IMR-90 (cell line): Measurements from ENCODE around the gene TCF7L1. TPM values are rescaled to one million over a fixed set of nuclear protein-coding genes. Genes with fewer than 3 reads are reported as not detected.

ENCODE experiments used
- ATAC-seq: fragments of 200-7000 bp; cut with Tn5 transposase; 2 replicates; pipeline ENCODE4 v1.9.1; 2020; ENCODE audit warnings: low read depth, mild to moderate bottlenecking, moderate library complexity
- BruUV-seq: library from RNA; stranded (reverse); fragments of 400-500 nt; replicated peaks from 2 replicates; lab custom pipeline; 2021; lab: Mats Ljungman, UMichigan
- CTCF ChIA-PET: fragments of 300-600 bp; formaldehyde crosslinking; extraction: SDS; loops from one replicate; lab custom pipeline; 2021; ENCODE audit warnings: antibody characterized with exemption; lab: Yijun Ruan, JAX
- POLR2A ChIA-PET: fragments of 300-600 bp; sonication (Branson Sonifier 250); formaldehyde crosslinking; loops from one replicate; lab custom pipeline; 2022; ENCODE audit warnings: antibody characterized with exemption; ENCODE audit not compliant: unreplicated experiment; lab: Charles Lee
- DNase-seq: peaks from one replicate; pipeline ENCODE4 v3.0.0; 2013
- H2AFZ ChIP-seq: replicated peaks from 2 replicates; pipeline ENCODE3; 2013; ENCODE audit warnings: low read length, mild to moderate bottlenecking; ENCODE audit not compliant: poor library complexity
- H2AK5ac ChIP-seq: 2 replicates; pipeline ENCODE4 v1.6.1; 2013; ENCODE audit warnings: low read depth, low read length, inconsistent platforms
- H2AK9ac ChIP-seq: replicated peaks from 2 replicates; pipeline ENCODE3; 2013; ENCODE audit warnings: mild to moderate bottlenecking, low read depth, low read length, moderate library complexity; ENCODE audit not compliant: poor library complexity
- H2BK120ac ChIP-seq: 2 replicates; pipeline ENCODE4 v1.6.1; 2013; ENCODE audit warnings: low read depth, low read length, inconsistent platforms
- H2BK15ac ChIP-seq: 3 replicates; pipeline ENCODE4 v1.6.1; 2013; ENCODE audit warnings: low read depth, low read length, inconsistent platforms
- H2BK20ac ChIP-seq: 2 replicates; pipeline ENCODE4 v1.6.1; 2013; ENCODE audit warnings: low read depth, mild to moderate bottlenecking, inconsistent platforms, low read length, moderate library complexity
- H2BK5ac ChIP-seq: 2 replicates; pipeline ENCODE4 v1.6.1; 2013; ENCODE audit warnings: mild to moderate bottlenecking, low read depth, low read length, inconsistent platforms; ENCODE audit not compliant: poor library complexity, severe bottlenecking
- H3K14ac ChIP-seq: replicated peaks from 2 replicates; pipeline ENCODE4 v1.6.1; 2013; ENCODE audit warnings: low read depth, low read length, inconsistent platforms
- H3K18ac ChIP-seq: 2 replicates; pipeline ENCODE4 v1.6.1; 2013; ENCODE audit warnings: low read depth, low read length, control low read depth
- H3K23ac ChIP-seq: 2 replicates; pipeline ENCODE4 v1.6.1; 2013; ENCODE audit warnings: low read depth, low read length, inconsistent platforms
- H3K27ac ChIP-seq: 2 replicates; pipeline ENCODE4 v1.5.1; 2013; ENCODE audit warnings: mild to moderate bottlenecking, control low read depth, low read length; ENCODE audit not compliant: insufficient read depth
- H3K27me3 ChIP-seq: 2 replicates; pipeline ENCODE4 v1.6.1; 2013; ENCODE audit warnings: low read length; ENCODE audit not compliant: control insufficient read depth, insufficient read depth
- H3K36me3 ChIP-seq: 2 replicates; pipeline ENCODE4 v1.6.1; 2013; ENCODE audit warnings: low read length, mixed read lengths; ENCODE audit not compliant: control insufficient read depth, insufficient read depth
- H3K4ac ChIP-seq: 2 replicates; pipeline ENCODE4 v1.6.1; 2013; ENCODE audit warnings: low read depth, low read length, inconsistent platforms
- H3K4me1 ChIP-seq: 2 replicates; pipeline ENCODE4 v1.6.1; 2013; ENCODE audit warnings: low read length, mixed read lengths; ENCODE audit not compliant: control insufficient read depth, insufficient read depth
- H3K4me2 ChIP-seq: 2 replicates; pipeline ENCODE4 v1.6.1; 2013; ENCODE audit warnings: low read depth, mild to moderate bottlenecking, control low read depth, low read length, moderate library complexity
- H3K4me3 ChIP-seq: 2 replicates; pipeline ENCODE4 v1.5.1; 2013; ENCODE audit warnings: low read depth, mild to moderate bottlenecking, control low read depth, low read length, moderate library complexity; ENCODE audit not compliant: insufficient read depth
- H3K56ac ChIP-seq: 2 replicates; pipeline ENCODE4 v1.6.1; 2013; ENCODE audit warnings: low read length, inconsistent platforms; ENCODE audit not compliant: insufficient read depth; ENCODE audit errors: extremely low read depth
- H3K79me1 ChIP-seq, 2 experiments: 2 replicates each; pipeline ENCODE4 v1.6.1; 2013; ENCODE audit warnings: low read length in 2 of 2, inconsistent platforms in 1 of 2, low read depth in 1 of 2
- H3K9ac ChIP-seq: 2 replicates; pipeline ENCODE4 v1.6.1; 2013; ENCODE audit warnings: low read depth, low read length, control low read depth
- H3K9me1 ChIP-seq: 2 replicates; pipeline ENCODE4 v1.6.1; 2013; ENCODE audit warnings: low read length, inconsistent platforms; ENCODE audit not compliant: insufficient read depth
- H3K9me3 ChIP-seq: 2 replicates; pipeline ENCODE4 v1.6.1; 2013; ENCODE audit warnings: low read length; ENCODE audit not compliant: control insufficient read depth, insufficient read depth
- H4K20me1 ChIP-seq: 2 replicates; pipeline ENCODE4 v1.6.1; 2013; ENCODE audit warnings: low read length, inconsistent platforms; ENCODE audit not compliant: insufficient read depth
- H4K5ac ChIP-seq: 2 replicates; pipeline ENCODE4 v1.6.1; 2013; ENCODE audit warnings: mild to moderate bottlenecking, low read depth, low read length, control low read depth
- H4K8ac ChIP-seq, 2 experiments: 2 replicates each; pipeline ENCODE4 v1.6.1; 2013; ENCODE audit warnings: low read depth in 2 of 2, low read length in 2 of 2, control low read depth in 1 of 2, inconsistent platforms in 1 of 2
- H4K91ac ChIP-seq: 2 replicates; pipeline ENCODE4 v1.6.1; 2013; ENCODE audit warnings: low read depth, low read length, inconsistent platforms; ENCODE audit not compliant: insufficient read depth
- CEBPB ChIP-seq: IDR thresholded peaks from 2 replicates; pipeline ENCODE4 v1.6.1; 2012; ENCODE audit warnings: low read depth, low read length, improper control_type of control experiment
- FOS ChIP-seq: fragments of 150-350 bp; IDR thresholded peaks from 2 replicates; pipeline ENCODE4 v1.6.1; 2016; ENCODE audit warnings: low read depth, low read length
- MAZ ChIP-seq: IDR thresholded peaks from 2 replicates; pipeline ENCODE4 v1.6.1; 2012; ENCODE audit warnings: low read depth, mild to moderate bottlenecking, low read length, improper control_type of control experiment, moderate library complexity, borderline replicate concordance
- MXI1 ChIP-seq: IDR thresholded peaks from 2 replicates; pipeline ENCODE4 v1.6.1; 2012; ENCODE audit warnings: low read depth, mild to moderate bottlenecking, low read length, moderate library complexity, borderline replicate concordance
- NFE2L2 ChIP-seq: fragments of 150-350 bp; IDR thresholded peaks from 2 replicates; pipeline ENCODE4 v1.6.1; 2016; ENCODE audit warnings: low read depth, mild to moderate bottlenecking, low read length
- RCOR1 ChIP-seq: IDR thresholded peaks from 2 replicates; pipeline ENCODE4 v1.6.1; 2012; ENCODE audit warnings: mild to moderate bottlenecking, low read length, improper control_type of control experiment; ENCODE audit not compliant: insufficient replicate concordance
- WGBS, 2 experiments: methylation state at CpG; one replicate each; pipeline versions ENCODE4 v1.1.5 to v1.1.7; 2013; ENCODE audit warnings: missing lambda C conversion rate in 2 of 2; ENCODE audit not compliant: insufficient read length in 1 of 2; ENCODE audit errors: extremely low coverage in 2 of 2; 5-methylcytosine and 5-hydroxymethylcytosine counted together
- dilution Hi-C: fragments of 300-500 bp; cut with HindIII; formaldehyde crosslinking; loops from one replicate; pipeline ENCODE4 v1.14.3; 2018; ENCODE audit warnings: low sequenced_read_pairs; ENCODE audit not compliant: unreplicated experiment
- in situ Hi-C: fragments of 300-500 bp; cut with MboI; formaldehyde crosslinking; loops from 3 replicates; pipeline ENCODE4 v1.14.3; 2019; ENCODE audit warnings: low sequenced_read_pairs, inconsistent platforms, mixed read lengths
- intact Hi-C: fragments of 100-400 bp; cut with micrococcal nuclease; formaldehyde crosslinking; loops from 2 replicates; pipeline ENCODE4 v1.10.0; 2022
- polyA plus RNA-seq, 3 experiments: library from polyadenylated mRNA; depleted of rRNA; stranded (reverse); fragments of >200 nt; gene quantifications; 2 replicates each; pipeline ENCODE4 v1.2.3, GENCODE V29; 2012; ENCODE audit warnings: low replicate concordance in 1 of 3
- total RNA-seq: library from RNA; depleted of rRNA; stranded (reverse); fragments of >200 nt; gene quantifications from 2 replicates; pipeline ENCODE4 v1.2.3, GENCODE V29; 2012

The TCF7L1 gene
- total and polyA plus RNA-seq, 2 of the 4 experiments (the other 2 are of a cell fraction) = 0.72 to 11.1 TPM

- TF ChIP-seq NFE2L2 = no peak
Observed at GRCh38 chr2:85341269-85342029, 208.3 kb downstream of the TCF7L1 start (continued).

GRCh38 chr2:85342156-85342555 lies 209.0 kb downstream of the TCF7L1 start:
- H2BK20ac ChIP-seq = no peak overlapping the region
- no TSS peak for BruUV-seq
- no peaks in the 10 kb centered on the region for H4K20me1 ChIP-seq
- H4K91ac ChIP-seq = no peak overlapping the region
- H3K4ac ChIP-seq = no peak overlapping the region
- no peak overlapping the region for H2BK15ac ChIP-seq
- H3K36me3 ChIP-seq = peaks cover 26% of the 10 kb centered on the region
- intact Hi-C loops (loop anchor here (2.0 kb wide), 1 partner anchor 25 kb away; no protein-coding TSS in a partner anchor), dilution Hi-C loops (no loop called here), in situ Hi-C loops (no loop called here)
- no peak overlapping the region for H2BK120ac ChIP-seq
- POLR2A ChIA-PET = no interaction called here
- WGBS, 2 experiments = no CpG with 5 or more reads among the region's 3 CpGs
- H3K9ac ChIP-seq = no peak overlapping the region
- H3K27ac ChIP-seq = no peak overlapping the region
- no peaks in the 10 kb centered on the region for H3K79me1 ChIP-seq
- H2AK5ac ChIP-seq = no peak overlapping the region
- H3K4me3 ChIP-seq = no peak overlapping the region
- no peak overlapping the region for H3K14ac ChIP-seq
- H3K23ac ChIP-seq = no peak overlapping the region
- H3K27me3 ChIP-seq = peaks cover 6% of the 10 kb centered on the region
- H2AK9ac ChIP-seq = no peak overlapping the region
- no peak overlapping the region for H3K4me2 ChIP-seq
- no peak overlapping the region for H2BK5ac ChIP-seq
- ATAC-seq (no peak), DNase-seq (no peak)
- TF ChIP-seq MAZ = no peak
- TF ChIP-seq CEBPB = no peak
- TF ChIP-seq MXI1 = no peak
- TF ChIP-seq RCOR1 = no peak
- no peak for TF ChIP-seq FOS
- H3K4me1 ChIP-seq = no peaks in the 10 kb centered on the region
- H4K5ac ChIP-seq = no peak overlapping the region
- no peak overlapping the region for H4K8ac ChIP-seq
- H2AFZ ChIP-seq = no peak overlapping the region
- H3K18ac ChIP-seq = no peak overlapping the region
- H3K56ac ChIP-seq = no peak overlapping the region
- H3K9me3 ChIP-seq = no peaks in the 10 kb centered on the region
- CTCF ChIA-PET = no interaction called here
- no peaks in the 10 kb centered on the region; the same call in 1 of the 2 replicates for H3K9me1 ChIP-seq
